NCI-H2196 (cell line): ENCODE measurements around the gene NFIC.
"Not testable (repeated sequence)": the region's sequence is repeated elsewhere in the genome, so short reads cannot be mapped to it uniquely, and the experiment has no call there.

ENCODE experiments used
- DNase-seq: peaks from one replicate; lab custom pipeline; 2025; ENCODE audit not compliant: unreplicated experiment; lab: John Stamatoyannopoulos, UW

NFIC gene

DNA sequence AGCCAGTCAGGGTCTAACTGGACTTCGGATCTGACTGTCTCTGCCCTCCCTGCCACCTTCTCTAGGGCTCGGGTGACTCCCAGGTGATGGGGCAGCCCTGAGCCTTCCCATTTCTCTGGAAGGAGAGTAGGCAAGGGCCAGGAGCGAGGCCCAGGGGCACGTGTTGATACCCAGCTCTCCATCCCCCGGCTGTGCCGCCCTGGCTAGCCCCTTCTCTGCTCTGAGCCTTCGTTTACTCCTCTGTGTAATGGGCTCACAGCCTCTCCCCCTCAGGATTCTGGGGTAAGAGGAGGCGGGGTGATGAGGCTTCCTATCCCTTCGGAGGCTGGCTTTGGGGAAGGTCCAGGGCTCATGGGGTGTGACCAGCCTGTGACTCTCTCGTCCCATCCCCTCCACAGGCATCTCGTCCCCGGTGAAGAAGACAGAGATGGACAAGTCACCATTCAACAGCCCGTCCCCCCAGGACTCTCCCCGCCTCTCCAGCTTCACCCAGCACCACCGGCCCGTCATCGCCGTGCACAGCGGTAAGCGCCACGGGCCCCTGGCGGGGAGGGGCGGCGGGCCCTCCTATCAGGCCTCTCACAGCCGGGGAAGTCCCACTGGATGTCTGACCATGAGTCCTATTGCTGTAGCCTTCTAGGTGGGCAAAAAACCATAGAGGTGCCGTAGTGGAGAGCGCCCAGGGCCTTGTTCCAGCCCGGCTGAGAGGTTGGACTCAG, 82.4 kb downstream of the NFIC start:
- DNase-seq = no peak

DNA sequence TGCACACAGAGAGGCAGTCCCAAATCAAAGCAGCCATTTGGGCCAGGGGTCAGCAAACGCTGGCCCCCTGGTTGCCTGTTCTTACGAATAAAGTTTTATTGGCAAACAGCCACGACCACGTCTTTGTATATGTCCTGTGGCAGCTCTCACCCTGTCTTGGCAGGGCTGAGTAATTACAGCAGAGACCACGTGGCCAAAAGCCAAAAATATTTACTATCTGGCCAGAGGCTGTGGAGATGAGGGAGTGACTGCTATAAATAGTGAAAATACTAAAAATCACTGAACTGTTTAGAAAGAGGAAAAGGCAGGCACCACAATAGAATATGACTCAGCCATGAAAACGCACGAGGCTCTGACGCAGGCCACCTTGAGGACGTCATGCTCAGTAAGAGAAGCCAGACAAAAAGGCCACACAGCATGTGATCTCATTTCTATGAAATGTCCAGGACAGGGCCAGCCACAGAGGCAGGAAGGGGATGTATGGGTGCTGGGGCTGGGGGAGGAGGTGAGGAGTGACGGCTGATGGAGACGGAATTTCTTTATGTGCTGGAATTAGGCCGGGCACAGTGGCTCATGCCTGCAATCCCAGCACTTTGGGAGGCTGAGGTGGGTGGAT, 84.5 kb downstream of the NFIC start:
- DNase-seq = peak; percentile 50

DNA sequence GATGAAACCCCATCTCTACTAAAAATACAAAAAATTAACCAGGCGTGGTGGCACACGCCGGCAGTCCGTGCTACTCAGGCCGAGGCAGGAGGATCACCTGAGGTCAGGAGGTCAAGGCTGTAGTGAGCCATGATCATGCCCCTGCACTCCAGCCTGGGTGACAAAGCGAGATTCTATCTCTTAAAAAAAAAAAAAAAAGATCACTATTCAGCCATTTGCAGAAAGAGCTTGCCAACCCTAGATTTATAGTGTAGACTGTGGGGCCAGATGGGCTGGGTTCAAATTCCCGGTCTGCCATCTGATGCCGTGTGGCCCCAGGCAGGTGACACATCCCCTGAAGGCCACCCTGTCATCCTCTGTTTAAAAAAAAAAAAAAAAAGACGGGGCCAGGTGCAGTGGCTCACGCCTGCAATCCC, 85.1 kb downstream of the NFIC start:
- DNase-seq = no peak

DNA sequence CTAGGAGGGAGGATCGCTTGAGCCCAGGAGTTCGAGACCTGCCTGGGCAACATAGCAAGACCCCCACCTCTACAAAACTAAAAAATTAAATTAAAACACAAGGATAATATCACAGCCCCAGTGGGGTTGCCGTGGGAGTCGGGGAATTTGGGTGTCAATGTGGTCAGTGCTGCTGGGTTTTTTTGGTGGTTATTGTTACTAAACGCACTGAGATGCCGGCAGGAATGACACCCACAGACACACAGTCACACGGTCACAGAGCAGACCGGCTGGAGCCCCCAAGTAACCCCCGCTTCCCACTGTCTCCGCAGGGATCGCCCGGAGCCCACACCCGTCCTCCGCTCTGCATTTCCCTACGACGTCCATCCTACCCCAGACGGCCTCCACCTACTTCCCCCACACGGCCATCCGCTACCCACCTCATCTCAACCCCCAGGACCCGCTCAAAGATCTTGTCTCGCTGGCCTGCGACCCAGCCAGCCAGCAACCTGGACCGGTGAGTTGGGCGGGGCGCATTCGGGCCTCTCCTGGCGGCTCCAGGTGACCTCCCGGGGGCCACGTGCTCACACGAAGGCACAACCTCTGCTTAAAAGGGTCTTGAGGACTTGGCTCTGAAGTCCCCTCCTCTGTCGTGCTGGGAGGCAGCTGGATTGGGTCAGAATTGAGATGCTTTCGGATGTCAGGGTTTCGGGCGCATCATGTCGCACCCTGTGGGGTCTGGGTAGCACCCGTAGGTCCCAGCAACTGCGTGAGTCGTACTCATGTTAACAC, 86.0 kb downstream of the NFIC start:
- no peak for DNase-seq

DNA sequence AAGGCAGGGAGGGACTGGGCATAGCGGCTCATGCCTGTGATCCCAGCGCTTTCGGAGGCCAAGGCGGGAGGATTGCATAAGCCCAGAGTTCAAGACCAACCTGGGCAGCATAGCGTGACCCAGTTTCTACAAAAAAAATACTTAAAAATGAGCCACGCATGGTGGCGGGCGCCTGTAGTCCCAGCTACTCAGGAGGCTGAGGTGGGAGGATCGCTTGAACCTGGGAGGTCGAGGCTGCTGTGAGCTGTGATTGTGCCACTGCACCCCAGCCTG, 86.5 kb downstream of the NFIC start:
- DNase-seq = not testable (repeated sequence)

DNA sequence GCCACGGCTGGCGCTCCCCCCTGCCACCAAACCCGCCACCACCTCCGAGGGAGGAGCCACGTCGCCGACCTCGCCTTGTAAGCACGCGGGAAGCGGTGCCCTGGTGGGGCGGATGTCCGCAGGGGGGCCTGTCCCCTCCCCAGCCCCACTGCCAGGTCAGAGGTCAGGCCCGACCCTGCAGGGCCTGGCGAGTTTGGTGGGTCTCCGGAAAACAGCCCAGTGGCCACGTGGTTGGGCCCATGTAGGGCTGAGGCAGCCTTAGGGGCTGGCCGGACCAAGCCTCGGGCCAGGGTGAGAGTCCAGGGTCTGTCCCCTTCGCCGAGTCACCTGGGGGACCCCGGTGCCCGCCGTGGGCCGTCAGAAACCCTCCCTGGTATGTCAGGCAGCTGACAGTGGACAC, 87.5 kb downstream of the NFIC start:
- no peak for DNase-seq

DNA sequence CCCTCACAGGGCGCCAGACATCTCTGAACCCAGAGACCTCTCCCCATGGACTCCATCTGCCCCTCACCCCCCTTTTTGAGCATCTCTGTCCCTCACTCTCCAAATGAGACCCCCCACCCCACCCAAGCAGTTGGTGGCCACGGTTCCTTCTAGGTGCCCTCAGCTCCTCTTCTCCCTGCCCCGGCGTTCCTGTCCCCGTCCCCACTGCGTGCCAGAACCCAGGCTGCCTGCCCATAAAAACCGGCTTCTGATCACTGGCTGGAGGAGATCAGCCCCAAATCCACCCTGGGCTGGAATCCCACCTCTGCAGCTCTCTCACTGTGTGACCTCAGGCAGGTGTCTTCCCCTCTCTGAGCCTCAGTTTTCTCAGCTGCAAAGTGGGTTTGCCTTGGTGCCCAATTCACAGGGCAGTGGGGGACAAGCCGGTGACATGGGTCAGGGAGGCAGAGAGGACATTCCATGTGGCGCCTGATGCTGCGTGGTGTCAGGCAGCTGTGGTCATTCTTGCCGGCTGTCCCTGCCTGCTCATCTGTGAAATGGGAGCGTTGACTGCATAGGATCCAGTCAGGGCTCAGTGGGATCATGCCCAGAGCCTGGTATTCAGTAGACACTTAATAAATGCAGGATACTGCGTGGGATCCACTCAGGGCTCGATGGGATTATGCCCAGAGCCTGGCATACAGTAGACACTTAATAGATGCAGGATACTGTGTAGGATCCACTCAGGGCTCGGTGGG, 88.4 kb downstream of the NFIC start:
- no peak for DNase-seq

DNA sequence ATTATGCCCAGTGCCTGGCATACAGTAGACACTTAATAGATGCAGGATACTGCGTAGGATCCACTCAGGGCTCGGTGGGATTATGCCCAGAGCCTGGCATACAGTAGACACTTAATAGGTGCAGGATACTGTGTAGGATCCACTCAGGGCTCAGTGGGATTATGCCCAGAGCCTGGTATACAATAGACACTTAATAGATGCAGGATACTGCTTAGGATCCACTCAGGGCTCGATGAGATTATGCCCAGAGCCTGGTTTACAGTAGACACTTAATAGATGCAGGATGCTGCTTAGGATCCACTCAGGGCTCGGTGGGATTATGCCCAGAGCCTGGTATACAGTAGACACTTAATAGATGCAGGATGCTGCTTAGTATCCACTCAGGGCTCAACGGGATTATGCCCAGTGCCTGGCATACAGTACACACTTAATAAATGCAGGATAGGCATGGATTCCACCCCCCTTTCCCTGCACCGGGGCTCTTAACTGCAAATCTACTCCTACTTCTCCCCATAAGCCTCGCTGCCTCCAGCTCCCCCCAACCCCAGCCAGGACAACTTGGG, 89.1 kb downstream of the NFIC start:
- DNase-seq = no peak

DNA sequence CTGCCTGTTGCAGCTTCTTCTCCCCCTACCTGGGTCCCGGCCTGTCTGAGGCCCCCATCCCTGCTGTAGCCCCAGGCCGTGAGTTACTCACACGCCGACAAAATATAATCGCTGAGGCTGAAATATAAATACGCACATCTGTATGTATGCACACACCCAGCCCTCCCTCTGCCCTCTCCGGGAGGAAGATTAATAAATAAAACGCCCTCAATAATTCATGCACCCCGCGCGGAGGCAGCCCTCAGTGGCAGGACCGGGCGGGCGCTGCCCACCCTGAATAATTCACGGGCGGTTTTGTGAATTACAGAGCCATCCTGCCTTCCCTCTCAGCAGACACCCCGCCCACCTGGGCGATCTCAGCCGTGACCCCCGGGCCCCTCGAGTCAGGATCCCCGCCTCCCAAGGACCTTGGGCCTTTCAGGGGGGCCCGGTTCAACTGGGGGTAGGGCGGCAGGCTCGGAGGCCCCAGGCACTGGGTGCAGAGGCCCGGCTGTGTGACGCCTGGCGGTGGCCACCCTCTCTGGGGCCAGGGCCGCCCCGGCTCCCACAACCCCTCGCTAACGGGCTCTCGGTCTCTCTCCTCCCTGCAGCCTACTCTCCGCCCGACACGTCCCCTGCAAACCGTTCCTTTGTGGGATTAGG, 89.7 kb downstream of the NFIC start:
- DNase-seq = no peak

DNA sequence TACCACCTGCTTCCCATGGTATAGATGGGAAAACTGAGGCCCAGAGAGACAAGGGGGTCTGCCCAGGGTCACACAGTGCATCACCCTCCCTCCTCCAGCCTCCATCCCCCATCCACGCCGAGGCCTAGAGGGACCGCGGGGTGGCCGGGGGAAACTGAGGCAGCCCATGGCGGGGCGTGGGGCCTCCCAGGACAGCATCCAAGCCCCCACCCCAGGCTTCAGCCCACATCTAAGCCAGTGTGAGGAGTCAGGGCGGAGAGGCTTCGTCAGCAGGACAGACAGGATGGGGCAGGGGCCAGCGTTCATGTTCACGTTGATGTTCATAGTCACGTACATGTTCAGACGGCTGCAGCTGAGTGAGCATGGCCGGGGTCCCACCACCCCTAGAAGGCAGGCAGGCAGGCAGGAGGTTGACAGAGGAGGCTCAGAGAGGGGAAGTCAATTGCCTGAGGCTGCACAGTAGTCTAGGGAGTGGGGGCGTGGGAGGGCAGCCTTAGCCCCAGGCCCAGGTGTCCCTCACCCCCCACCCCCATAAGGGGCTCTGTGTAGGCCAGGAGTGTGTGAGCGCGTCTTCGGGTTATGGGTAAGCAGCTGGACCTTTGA, 90.6 kb downstream of the NFIC start:
- DNase-seq = no peak

DNA sequence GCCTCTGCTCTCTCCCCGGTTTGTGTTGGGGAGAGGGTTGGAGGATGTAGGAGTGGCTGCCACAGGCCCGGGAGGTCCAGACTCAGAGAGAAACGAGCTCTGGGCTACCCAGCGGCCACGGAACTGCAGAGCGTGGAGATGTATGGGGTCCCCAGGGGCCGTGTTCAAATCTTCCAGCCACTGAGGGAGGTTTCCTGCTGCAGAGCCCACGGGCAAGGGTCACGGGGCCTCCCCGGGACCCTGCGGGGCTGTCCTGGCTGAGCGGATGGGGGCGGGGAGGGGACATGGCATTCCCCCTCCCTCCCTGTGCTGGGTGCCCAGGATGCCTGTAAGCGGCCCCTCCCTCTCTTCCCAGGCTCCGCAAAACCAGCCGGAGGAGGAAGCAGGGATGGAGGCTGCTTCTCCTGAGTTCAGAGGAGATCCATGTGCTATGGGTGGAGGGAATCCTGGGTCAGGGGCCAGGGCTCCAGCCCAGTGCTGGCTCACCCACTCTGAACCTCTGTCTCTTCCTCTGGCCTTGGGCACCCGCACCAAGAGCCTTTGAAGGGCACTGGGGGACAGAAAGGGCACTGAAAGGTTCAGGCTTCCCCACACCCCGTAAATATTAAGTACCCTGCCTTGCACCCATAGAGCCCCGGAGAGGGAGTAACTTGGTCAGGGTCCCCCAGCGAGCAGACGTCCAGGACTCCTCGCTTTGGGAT, 91.3 kb downstream of the NFIC start:
- no peak for DNase-seq

DNA sequence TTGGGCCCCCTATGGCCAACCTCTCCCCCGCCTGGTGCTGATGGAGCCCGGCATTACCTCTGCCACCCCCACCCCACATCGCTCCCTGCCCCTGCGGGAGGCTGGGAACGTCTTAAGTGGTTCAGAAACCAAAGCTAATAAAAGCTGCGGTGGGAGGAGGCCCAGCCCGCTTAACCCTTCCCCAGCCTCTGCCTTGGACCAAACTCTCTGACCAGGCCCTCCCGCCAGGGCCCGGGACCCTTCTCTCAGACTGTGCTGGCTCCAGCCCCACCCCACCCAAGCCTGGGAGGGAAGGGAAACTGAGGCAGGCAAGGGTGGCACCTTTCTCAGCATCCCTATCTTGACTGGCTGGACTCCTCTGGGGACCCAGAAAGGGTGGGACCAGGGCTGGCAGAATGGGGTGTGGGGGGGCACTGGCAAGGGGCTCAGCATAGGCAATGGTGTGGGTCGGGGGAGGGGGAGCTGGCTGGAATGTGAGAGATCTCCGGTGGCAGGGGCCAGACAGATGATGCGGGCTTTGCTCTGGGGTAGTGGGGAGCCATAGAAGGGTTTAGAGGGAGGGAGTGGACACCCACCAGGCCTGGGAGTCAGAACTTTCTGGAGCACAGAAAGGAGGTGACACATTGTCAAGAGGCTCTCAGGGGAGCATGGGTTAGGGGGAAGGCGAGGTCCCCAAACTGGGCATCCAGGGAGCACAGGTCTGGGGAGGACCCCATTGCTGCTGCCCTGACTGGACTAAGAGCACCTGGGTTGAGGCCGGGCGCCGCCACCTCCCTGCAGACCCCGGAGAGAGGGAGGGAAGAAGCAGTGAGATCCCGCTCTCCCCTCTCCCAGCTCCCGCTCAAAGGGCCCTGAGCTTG, 92.1 kb downstream of the NFIC start:
- no peak for DNase-seq

DNA sequence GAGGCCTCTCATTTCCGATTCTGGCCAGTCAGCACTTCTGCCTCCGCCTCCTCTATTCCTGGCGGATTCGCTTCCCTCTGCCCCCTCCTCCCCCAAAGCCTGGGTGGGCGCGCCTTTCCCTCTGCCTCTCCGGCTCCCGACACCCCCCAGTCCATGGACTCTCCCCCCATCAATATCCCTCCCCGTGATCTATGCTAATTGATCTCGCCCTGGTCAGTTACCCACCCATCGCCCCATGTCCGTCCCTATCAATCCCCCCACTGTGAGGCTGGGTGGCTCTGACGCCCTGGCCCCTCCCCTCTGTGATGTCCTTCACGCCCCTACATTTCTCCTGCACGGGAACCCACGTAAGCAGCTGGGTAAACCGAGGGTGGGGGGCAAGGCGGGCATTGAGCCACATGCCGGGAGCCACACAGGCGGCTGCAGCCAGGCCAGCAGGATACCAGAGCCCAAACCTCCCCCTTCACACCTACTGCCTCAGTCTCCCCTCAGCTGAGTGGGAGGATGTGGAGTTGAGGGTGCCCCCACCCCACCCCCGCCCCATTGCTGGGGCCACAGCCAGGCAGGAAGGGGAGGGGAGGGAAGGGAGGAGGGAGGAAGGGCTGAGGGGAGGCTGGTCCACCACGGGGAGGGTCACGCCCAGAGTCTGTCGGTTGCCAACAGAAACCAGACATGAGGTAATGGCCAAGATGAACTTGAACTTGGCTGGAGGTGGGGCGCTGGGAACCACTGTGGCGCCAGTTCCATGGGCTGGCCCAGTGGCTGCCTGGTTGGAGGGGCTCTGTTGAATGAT, 92.9 kb downstream of the NFIC start:
- peak; percentile 45 for DNase-seq

DNA sequence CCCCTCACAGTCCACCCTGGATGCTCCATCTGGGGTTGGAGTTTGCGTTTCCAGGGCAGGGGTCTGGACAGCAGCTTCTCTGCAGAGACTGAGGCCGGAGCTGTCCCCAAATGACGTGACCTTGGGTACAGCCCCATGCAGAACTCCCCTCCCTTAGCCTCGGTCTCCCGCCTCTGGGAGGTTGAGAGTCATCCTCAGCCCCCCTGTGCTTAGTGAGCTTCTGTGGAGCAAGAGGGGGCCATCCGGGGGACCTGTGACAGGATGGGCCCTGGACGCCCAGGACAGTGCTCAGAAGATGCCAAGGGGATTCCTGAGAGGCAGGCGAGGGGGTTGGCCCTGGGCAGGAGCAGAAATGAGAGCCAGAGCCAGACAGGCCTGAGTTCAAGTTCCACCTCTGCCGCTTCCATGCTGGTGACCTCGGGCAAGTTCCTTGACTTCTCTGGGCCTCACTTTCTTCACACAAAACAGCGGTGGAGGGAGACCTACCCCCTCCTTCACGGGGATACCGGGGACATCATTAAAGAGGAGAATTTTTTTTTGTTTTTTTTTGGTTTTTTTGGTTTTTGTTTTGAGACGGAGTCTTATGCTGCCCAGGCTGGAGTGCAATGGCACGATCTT, 93.7 kb downstream of the NFIC start:
- no peak for DNase-seq

DNA sequence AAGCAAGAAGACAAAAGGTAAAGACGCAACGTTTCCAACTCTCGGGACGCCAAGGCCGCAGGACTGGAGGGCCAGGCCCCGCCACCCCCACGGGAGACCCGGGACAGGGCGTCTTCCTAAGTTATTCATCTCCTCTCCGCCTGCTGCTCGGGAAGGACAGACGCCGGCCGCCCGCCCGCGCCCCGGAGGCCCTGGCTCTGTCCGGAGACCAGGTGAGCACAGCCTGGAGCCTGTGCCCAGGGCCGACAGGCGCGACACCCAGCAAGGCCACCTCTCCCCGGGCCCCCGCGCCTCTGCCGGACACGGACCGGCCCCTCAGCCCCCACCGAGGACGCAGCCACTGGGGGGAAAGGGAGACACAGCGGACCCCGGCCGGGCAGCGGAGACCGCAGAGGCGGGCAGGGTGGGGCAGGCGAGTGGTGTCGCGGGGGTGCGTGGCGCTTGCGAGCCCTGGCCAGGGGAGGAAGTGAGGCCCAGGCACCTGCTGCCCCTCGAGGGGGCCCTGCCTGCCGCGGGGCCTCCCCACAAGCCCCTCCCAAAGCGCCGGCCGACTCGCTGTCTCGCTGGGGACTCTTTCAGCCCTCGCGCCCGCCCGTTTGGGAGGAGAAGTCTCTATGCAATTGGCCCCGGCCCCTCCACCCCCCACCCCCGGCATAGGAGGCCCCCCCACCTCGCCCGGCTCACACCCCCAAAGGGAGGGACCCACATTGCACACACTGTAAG, 96.8 kb downstream of the NFIC start:
- no peak for DNase-seq

DNA sequence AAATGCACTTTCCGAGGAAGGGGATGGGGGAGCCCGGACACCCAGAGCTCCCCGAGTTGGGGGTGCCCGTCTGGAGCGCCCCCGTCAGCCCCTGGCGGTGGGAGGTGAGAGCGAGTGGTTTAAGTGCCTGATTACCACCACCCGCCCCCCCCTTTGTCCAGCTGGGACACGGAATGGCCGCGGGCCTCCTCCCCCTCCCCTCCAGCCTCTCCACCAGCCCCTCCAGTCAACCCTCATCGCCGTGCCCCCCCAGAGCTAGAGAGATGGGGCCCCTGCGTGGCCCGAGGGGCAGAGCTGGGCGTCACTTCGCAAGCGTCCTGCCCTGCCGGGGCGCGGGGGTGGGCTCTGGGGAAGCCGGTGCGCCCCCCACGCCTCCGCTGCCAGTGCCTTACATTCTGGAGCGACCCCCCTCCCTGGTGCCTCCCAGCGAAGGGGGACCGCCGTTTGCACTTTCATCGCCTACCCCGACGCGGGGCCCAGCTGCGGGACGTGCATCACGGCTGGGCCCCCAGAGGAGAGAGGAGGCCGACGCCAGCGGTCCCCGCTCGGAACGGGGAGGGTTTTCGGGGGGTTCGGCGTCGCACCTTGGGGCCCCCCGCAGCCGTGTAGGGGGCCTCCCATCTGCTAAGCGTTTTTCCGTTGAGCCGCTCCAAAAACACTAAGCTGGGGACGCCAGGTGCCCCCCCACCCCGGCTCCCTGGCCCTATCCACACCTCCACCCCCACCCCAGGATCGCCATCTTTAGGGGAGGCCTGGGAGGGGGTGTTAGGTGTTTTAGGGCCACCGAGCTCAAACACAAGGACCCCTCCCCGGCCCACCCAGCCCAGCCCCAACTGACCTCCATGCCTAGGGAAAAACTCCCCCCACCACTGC, 97.6 kb downstream of the NFIC start:
- DNase-seq = no peak
